ENCODE data around the gene FHAD1. TPM values are rescaled to one million over a fixed set of nuclear protein-coding genes. Genes with fewer than 3 reads are reported as not detected.

FHAD1 gene
- total and polyA plus RNA-seq, 5 experiments from 2014 or later = not detected

DNA sequence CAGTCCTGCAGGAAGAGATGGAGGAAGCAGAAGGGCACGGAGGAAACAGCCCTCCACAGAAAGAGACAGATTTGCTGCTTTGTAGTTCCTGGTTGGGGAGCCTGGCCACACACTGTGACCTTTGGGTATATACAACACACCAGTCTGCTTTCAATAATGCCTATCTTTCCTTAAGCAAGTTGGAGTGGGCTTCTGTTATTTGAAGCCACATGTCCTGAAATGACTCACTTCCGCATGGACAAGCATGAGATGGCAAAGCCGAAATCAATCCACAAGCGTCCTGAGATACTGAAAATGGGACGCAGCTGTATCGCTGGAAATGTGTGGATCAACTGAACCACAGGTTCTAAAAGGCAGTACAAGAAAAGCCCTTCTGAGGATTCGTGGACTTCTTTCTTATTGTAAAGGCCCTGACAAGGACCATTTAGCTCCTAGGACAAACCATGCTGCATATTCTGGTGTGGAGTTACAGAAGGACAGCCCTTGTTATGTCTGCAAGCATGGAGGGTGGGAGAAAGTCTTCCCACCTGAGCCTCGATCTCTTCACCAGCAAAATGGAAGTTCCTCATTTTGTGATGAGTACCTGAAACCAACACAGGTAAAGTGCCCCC is 22.7 kb upstream of the FHAD1 start:
- no peaks in the 10 kb centered on the region for H3K9me3 Mint-ChIP-seq
- peaks cover 2 to 32% (median 17%) of the 10 kb centered on the region in 5 donors for H3K27me3 Mint-ChIP-seq
- POLR2A ChIA-PET = no interaction called here
- H3K4me1 Mint-ChIP-seq = peaks cover 0 to 8% (median 0%) of the 10 kb centered on the region in 4 donors
- DNase-seq (no peak), ATAC-seq (no peak)
- H3K27ac Mint-ChIP-seq = no peak overlapping the region
- H3K36me3 Mint-ChIP-seq = no peaks in the 10 kb centered on the region
- no peak overlapping the region for H3K4me3 Mint-ChIP-seq

DNA sequence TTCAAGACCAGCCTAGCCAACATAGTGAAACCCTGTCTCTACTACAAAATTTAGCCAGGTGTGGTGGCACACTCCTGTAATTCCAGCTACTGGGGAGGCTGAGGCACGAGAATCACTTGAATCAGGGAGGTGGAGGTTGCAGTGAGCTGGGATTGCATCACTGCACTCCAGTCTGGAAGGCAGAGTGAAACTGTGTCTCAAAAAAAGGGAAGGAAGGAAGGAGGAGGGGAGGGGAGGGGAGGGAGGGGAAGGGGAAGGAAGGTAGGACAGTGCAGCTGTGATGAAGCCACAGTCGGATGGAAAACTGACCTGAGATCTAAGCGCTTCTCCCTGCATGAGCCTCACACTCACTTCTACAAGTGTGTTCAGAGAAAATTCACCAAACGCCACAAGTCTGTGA is 22.0 kb upstream of the FHAD1 start:
- POLR2A ChIA-PET = no interaction called here
- peak overlapping the region in 1 of 10 donors; percentile 34 for H3K27ac Mint-ChIP-seq
- no peaks in the 10 kb centered on the region for H3K9me3 Mint-ChIP-seq
- H3K4me1 Mint-ChIP-seq = peaks cover 0 to 8% (median 0%) of the 10 kb centered on the region in 4 donors
- ATAC-seq (no peak), DNase-seq (no peak)
- H3K27me3 Mint-ChIP-seq = peaks cover 2 to 32% (median 17%) of the 10 kb centered on the region in 5 donors
- H3K36me3 Mint-ChIP-seq = no peaks in the 10 kb centered on the region
- H3K4me3 Mint-ChIP-seq = no peak overlapping the region

DNA sequence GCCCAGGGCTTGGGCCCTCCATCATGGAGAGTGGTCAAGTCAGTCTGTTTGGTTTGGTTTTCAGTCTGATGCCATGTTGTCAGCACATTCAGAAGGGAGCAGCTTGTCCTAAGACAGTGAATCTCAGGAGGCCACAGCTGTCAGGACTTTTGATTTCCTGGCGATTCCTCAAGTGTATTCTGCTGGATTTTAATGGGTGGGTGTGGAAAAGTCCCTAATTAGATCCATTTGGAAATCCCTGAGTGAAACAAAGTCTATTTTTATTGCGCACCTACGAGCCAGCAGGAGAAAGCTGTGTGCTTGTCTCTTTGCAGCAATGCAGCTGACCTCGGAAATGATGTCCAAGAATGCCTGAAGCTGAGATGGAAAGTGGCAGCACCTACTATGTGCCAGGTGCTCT is 21.6 kb upstream of the FHAD1 start:
- Mint-ChIP-seq H3K4me1 (peaks cover 0 to 8% (median 0%) of the 10 kb centered on the region in 4 donors), H3K27ac (no peak overlapping the region), H3K27me3 (peaks cover 2 to 32% (median 17%) of the 10 kb centered on the region in 5 donors), H3K4me3 (no peak overlapping the region), H3K36me3 (no peaks in the 10 kb centered on the region), H3K9me3 (no peaks in the 10 kb centered on the region)
- no peak for DNase-seq
- ATAC-seq = no peak
- POLR2A ChIA-PET = no interaction called here

DNA sequence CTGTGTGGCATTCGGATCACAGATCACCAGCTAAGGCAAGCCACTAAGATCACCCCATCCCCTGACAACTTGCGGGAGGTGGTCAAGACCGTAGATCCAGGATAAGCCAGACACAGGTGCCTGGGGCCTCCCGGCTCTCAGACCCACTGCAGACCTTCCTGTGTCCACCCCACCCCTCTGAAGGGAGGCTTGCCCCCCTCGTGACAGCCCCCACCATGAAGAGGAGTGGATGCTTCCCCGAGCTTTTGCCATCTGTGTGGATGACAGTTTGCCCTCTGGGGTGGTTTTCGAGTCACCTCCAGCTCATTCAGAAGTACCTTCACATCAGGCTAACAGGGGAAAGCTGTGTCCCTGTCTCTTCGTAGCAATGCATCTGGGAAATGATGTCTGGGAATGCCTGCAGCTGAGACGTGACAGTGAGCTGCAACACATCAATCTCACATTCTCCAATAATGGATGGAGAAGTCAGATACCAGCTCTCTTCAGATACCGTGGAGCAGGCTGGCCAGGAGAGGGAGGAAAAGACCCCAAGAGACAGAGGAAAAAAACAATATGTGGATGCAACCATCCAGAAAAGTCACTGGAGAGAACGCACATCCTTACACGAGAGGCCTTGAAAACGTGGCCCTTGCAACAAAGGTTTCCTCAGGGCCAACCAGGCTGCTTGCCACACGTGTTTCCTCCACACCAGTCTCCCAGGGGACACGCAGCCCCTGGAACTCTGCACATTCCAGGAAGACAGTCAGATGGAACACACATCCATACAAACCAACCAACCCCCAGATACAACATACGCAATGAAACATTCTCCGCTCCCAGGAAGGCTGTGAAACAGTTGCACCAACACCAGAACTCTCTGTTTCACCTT is 20.4 kb upstream of the FHAD1 start:
- Mint-ChIP-seq H3K27ac (no peak overlapping the region), H3K27me3 (peaks cover 2 to 25% (median 8%) of the 10 kb centered on the region in 5 donors), H3K36me3 (no peaks in the 10 kb centered on the region), H3K4me1 (peaks cover 0 to 11% (median 4%) of the 10 kb centered on the region in 4 donors), H3K4me3 (no peak overlapping the region), H3K9me3 (no peaks in the 10 kb centered on the region)
- DNase-seq = no peak
- POLR2A ChIA-PET = no interaction called here
- ATAC-seq = no peak

DNA sequence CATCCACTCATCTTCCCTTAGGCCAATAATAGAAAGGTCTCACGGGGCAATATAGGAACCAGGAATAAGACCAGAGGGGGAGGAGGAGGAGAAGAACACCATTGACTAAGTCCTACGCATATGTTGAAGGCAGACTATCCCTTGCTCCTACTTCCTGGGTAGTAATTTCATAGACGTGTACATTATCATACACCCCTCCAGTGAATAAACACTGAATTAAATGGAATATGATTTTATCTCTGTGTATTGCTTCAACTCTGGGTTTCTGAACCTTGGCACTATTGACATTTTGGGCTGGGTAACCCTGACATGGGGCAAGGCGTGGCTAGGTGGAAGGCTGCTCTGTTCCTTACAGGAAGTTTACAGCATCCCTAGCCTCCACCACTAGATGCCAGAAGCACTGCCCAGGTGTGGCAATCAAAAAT is 17.3 kb upstream of the FHAD1 start:
- POLR2A ChIA-PET = no interaction called here
- Mint-ChIP-seq H3K27me3 (peaks cover 0 to 4% (median 0%) of the 10 kb centered on the region in 5 donors), H3K36me3 (no peaks in the 10 kb centered on the region), H3K9me3 (no peaks in the 10 kb centered on the region), H3K4me1 (peaks cover 0 to 8% (median 3%) of the 10 kb centered on the region in 4 donors), H3K27ac (no peak overlapping the region), H3K4me3 (no peak overlapping the region)
- DNase-seq = no peak
- no peak for ATAC-seq

DNA sequence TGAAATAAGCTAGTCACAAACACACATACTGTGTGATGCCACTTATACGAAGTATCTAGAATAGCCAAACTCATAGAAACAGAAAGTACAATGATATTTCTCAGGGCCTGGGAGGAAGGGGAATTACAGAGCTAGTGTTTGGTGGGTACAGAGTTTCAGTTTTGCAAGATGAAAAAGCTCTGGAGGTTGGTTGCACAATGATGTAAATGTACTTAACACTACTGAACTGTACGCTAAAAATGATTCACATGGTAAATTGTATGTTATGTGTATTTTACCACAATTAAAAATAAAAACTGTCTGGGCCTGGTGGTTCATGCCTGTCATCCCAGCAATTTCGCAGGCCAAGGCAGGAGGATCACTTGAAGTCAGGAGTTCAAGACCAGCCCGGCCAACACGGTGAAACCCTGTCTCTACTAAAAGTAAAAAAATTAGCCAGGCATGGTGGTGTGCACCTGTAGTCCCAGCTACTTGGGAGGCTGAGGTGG is 15.3 kb upstream of the FHAD1 start:
- Mint-ChIP-seq H3K4me1 (peaks cover 0 to 8% (median 3%) of the 10 kb centered on the region in 4 donors), H3K9me3 (no peaks in the 10 kb centered on the region), H3K36me3 (no peaks in the 10 kb centered on the region), H3K4me3 (no peak overlapping the region), H3K27me3 (peaks cover 2 to 6% (median 5%) of the 10 kb centered on the region in 5 donors), H3K27ac (no peak overlapping the region)
- DNase-seq (no peak), ATAC-seq (no peak)
- POLR2A ChIA-PET = no interaction called here

DNA sequence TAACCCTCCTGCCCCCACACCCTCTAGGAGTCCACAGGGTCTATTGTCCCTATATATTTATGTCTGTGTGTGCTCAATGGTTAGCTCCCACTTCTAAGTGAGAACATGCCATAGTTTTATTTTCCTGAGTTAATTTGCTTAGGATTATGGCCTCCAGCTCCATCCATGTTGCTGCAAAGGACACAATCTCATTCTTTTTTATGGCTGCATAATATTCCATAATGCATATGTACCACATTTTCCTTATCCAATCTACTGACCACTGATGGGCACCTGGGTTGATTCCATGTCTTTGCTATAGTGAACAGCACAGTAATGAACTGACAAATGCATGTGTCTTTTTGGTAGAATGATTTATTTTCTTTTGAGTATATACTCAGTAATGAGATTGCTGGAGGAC is 13.3 kb upstream of the FHAD1 start:
- Mint-ChIP-seq H3K27ac (no peak overlapping the region), H3K27me3 (peaks cover 5 to 21% (median 13%) of the 10 kb centered on the region in 5 donors), H3K4me3 (no peak overlapping the region), H3K36me3 (no peaks in the 10 kb centered on the region), H3K4me1 (peaks cover 0 to 8% (median 3%) of the 10 kb centered on the region in 4 donors), H3K9me3 (no peaks in the 10 kb centered on the region)
- ATAC-seq (no peak), DNase-seq (no peak)
- POLR2A ChIA-PET = no interaction called here

DNA sequence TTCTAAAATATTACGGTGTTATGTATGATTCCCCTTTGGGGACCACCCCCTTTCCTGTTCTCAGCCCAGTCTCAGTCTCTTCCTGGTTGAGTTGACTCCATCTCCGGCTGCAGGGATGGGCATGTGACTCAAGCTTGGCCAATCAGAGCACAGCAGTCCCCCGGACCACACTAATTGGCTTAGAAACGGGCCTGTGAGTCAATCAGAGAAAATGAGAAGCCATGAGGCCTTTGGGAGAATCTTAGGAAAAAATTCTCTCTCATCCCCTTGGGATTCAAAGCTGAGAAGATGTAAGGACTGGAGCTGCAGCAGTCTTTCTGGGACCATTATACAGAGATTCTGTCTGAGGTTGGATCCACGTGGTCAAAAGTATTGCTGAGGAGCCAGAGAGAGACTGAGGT is 10.7 kb upstream of the FHAD1 start:
- peaks cover 0 to 5% (median 3%) of the 10 kb centered on the region in 4 donors for H3K4me1 Mint-ChIP-seq
- ATAC-seq (no peak), DNase-seq (no peak)
- POLR2A ChIA-PET = no interaction called here
- H3K36me3 Mint-ChIP-seq = no peaks in the 10 kb centered on the region
- H3K27me3 Mint-ChIP-seq = peaks cover 8 to 31% (median 17%) of the 10 kb centered on the region in 5 donors
- H3K9me3 Mint-ChIP-seq = no peaks in the 10 kb centered on the region
- no peak overlapping the region for H3K27ac Mint-ChIP-seq
- no peak overlapping the region for H3K4me3 Mint-ChIP-seq

DNA sequence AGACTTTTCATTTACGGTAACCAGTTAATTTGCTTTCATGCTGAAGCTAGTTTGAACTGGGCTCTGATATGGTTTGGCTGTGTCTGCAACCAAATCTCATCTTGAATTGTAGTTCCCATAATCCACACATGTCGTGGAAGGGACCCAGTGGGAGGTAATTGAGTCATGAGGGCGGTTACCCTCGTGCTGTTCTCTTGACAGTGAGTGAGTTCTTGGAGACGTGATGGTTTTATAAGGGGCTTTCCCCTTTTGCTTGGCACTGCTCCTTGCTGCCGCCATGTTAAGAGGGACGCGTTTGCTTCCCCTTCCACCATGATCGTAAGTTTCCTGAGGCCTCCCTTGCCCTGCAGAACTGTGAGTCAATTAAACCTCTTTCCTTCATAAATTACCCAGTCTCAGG is 10.3 kb upstream of the FHAD1 start:
- Mint-ChIP-seq H3K4me1 (peaks cover 0 to under 1% (median under 1%) of the 10 kb centered on the region in 4 donors), H3K27ac (no peak overlapping the region), H3K9me3 (no peaks in the 10 kb centered on the region), H3K36me3 (no peaks in the 10 kb centered on the region), H3K27me3 (peaks cover 8 to 35% (median 17%) of the 10 kb centered on the region in 5 donors), H3K4me3 (no peak overlapping the region)
- POLR2A ChIA-PET = no interaction called here
- ATAC-seq (no peak), DNase-seq (no peak)

DNA sequence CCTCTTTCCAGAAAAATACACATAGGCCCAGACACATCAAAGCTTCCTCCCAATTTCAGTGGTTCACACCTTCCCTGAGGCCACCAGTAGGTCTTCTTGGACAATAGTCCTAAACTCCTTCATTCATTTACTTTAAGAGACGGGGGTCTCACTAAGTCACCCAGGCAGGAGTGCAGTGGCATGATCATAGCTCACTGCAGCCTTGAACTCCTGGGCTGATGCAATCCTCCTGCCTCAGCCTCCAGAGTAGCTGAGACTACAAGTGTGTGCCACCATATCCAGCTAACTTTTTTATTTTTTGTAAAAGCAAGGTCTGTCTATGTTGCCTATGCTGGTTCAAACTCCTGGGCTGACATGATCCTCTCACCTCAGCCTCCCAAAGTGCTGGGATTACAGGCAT is 8.2 kb upstream of the FHAD1 start:
- ATAC-seq = no peak
- Mint-ChIP-seq H3K4me3 (no peak overlapping the region), H3K27me3 (peaks cover 15 to 47% (median 25%) of the 10 kb centered on the region in 5 donors), H3K36me3 (no peaks in the 10 kb centered on the region), H3K9me3 (no peaks in the 10 kb centered on the region), H3K27ac (no peak overlapping the region), H3K4me1 (no peaks in the 10 kb centered on the region)
- no peak for DNase-seq
- POLR2A ChIA-PET = no interaction called here

DNA sequence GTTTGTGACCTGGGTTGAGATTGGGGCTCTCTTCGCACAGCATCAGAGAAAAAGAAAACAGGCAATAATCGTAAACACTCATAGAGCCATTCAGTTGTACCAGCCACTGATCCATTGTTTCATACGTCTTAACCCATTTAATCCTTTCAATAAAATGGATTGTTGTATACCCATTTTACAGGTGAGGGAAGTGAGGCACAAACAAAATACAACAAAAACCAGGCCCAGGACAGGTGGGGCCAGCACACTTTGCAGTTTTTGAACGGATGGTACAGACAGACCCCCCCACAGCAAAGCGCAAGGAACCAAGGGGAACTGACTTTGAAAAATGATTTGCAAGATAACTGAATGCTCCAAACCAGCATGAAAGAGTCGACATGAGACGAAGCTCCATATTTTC is 4.3 kb upstream of the FHAD1 start:
- Mint-ChIP-seq H3K36me3 (peaks cover 0 to 10% (median 0%) of the 10 kb centered on the region in 3 donors), H3K9me3 (peaks cover 0 to 12% (median 0%) of the 10 kb centered on the region in 9 donors), H3K4me1 (peaks cover 5 to 20% (median 13%) of the 10 kb centered on the region in 4 donors), H3K27ac (no peak overlapping the region), H3K4me3 (no peak overlapping the region), H3K27me3 (peaks cover 26 to 71% (median 34%) of the 10 kb centered on the region in 5 donors)
- ATAC-seq (no peak), DNase-seq (no peak)
- POLR2A ChIA-PET = no interaction called here

DNA sequence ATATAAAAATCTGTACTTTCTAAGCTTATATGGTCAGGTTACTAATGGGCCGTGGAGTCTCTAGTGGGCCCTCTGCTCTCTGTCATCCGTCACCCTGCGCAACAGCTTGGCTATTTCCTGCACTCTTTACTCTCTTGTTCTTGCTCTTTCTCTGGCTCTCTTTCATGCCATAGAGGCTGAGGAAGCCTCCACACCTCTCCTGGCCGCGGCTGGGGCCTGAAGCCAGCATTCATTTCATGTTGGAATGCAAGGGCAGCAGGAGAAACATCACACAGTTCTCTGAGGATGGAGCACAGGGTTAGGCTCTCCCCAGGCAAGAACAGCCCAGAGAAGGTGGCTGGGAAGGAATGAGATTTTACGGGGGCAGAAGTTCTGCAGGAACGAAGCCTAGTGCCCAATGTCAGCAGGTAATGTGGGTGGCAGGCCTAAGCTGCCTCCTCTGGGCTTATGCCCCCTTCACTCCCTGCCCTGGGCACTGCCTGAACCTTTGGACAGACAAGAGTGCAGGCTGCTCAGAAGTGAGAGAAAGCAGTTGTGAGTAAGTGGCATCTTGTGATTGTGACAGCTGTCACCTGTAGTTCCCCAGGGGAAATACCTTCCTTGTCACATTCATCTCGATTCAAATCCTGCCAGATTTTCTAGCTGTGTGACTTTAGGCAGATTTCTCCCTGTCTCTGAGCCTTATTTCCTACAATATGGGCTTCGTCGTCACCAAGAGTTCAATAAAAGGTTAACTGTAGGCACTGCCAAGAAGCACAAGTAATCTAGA is 3.6 kb upstream of the FHAD1 start:
- Mint-ChIP-seq H3K36me3 (peaks cover 0 to 10% (median 0%) of the 10 kb centered on the region in 3 donors), H3K27ac (no peak overlapping the region), H3K27me3 (peaks cover 29 to 73% (median 38%) of the 10 kb centered on the region in 5 donors), H3K4me3 (no peak overlapping the region), H3K9me3 (peaks cover 0 to 13% (median 0%) of the 10 kb centered on the region in 9 donors), H3K4me1 (peaks cover 5 to 26% (median 20%) of the 10 kb centered on the region in 4 donors)
- DNase-seq = no peak
- no peak for ATAC-seq
- POLR2A ChIA-PET = no interaction called here
